Mesenchymal stem cell (in vitro differentiated cells and primary cell): ENCODE data around the gene TPGS1.

Experiments used
- DNase-seq: peaks from one replicate; pipeline ENCODE4 v3.0.0-alpha.2; 2013
- H2AFZ ChIP-seq: one replicate; pipeline ENCODE4 v1.6.1; 2013; ENCODE audit warnings: low read depth, mild to moderate bottlenecking, control low read depth, inconsistent platforms, low read length, moderate library complexity
- H2AK5ac ChIP-seq: 2 replicates; pipeline ENCODE4 v1.6.1; 2013; ENCODE audit warnings: low read length, moderate library complexity, mild to moderate bottlenecking, inconsistent platforms; ENCODE audit not compliant: severe bottlenecking
- H2BK120ac ChIP-seq: one replicate; pipeline ENCODE4 v1.6.1; 2013; ENCODE audit warnings: low read depth, mild to moderate bottlenecking, inconsistent platforms, low read length, moderate library complexity
- H2BK12ac ChIP-seq, 2 experiments: one replicate each; pipeline ENCODE4 v1.6.1; 2013; ENCODE audit warnings: inconsistent platforms in 2 of 2, low read length in 2 of 2, mild to moderate bottlenecking in 2 of 2, moderate library complexity in 2 of 2, control low read depth in 1 of 2
- H2BK15ac ChIP-seq: one replicate; pipeline ENCODE4 v1.6.1; 2013; ENCODE audit warnings: mild to moderate bottlenecking, low read depth, inconsistent platforms; ENCODE audit not compliant: poor library complexity, severe bottlenecking
- H2BK5ac ChIP-seq: 2 replicates; pipeline ENCODE4 v1.6.1; 2013; ENCODE audit warnings: low read depth, mild to moderate bottlenecking, low read length, control low read depth, inconsistent platforms; ENCODE audit not compliant: poor library complexity, severe bottlenecking
- H3K14ac ChIP-seq, 2 experiments: one replicate each; pipeline ENCODE4 v1.6.1; 2013; ENCODE audit warnings: inconsistent platforms in 2 of 2, low read length in 2 of 2, control low read depth in 1 of 2, mild to moderate bottlenecking in 1 of 2, moderate library complexity in 1 of 2
- H3K18ac ChIP-seq, 2 experiments: one replicate each; pipeline ENCODE4 v1.6.1; 2013; ENCODE audit warnings: inconsistent platforms in 2 of 2, low read length in 2 of 2, control low read depth in 1 of 2, low read depth in 1 of 2, mild to moderate bottlenecking in 1 of 2
- H3K23ac ChIP-seq, 2 experiments: one replicate each; pipeline ENCODE4 v1.6.1; 2013; ENCODE audit warnings: inconsistent platforms in 2 of 2, low read length in 2 of 2, mild to moderate bottlenecking in 2 of 2, moderate library complexity in 2 of 2, control low read depth in 1 of 2
- H3K27ac ChIP-seq: 2 replicates; pipeline ENCODE4 v1.5.1; 2013; ENCODE audit warnings: mild to moderate bottlenecking, moderate library complexity, low read length, control low read depth, inconsistent platforms; ENCODE audit not compliant: poor library complexity, severe bottlenecking
- H3K27me3 ChIP-seq, 2 experiments: 2 replicates each; pipeline versions ENCODE4 v1.6.1 to v1.7.0; 2013; ENCODE audit warnings: low read length in 2 of 2, mild to moderate bottlenecking in 2 of 2, moderate library complexity in 2 of 2, control low read depth in 1 of 2, inconsistent platforms in 1 of 2; ENCODE audit not compliant: control insufficient read depth in 1 of 2, insufficient read depth in 1 of 2
- H3K36me3 ChIP-seq, 2 experiments: 2 replicates each; pipeline versions ENCODE4 v1.6.1 to v1.7.0; 2013; ENCODE audit warnings: low read length in 2 of 2, control low read depth in 1 of 2, inconsistent platforms in 1 of 2, low read depth in 1 of 2, mild to moderate bottlenecking in 1 of 2; ENCODE audit not compliant: insufficient read depth in 2 of 2, control insufficient read depth in 1 of 2
- H3K4ac ChIP-seq, 2 experiments: one replicate each; pipeline ENCODE4 v1.6.1; 2013; ENCODE audit warnings: inconsistent platforms in 2 of 2, low read length in 2 of 2, mild to moderate bottlenecking in 2 of 2, moderate library complexity in 2 of 2, control low read depth in 1 of 2, low read depth in 1 of 2
- H3K4me1 ChIP-seq: 2 replicates; pipeline ENCODE4 v1.6.1; 2013; ENCODE audit warnings: low read depth, low read length, control low read depth; ENCODE audit not compliant: control insufficient read depth, insufficient read depth
- H3K4me2 ChIP-seq: 2 replicates; pipeline ENCODE4 v1.6.1; 2013; ENCODE audit warnings: low read length, mild to moderate bottlenecking, inconsistent platforms; ENCODE audit not compliant: poor library complexity, severe bottlenecking
- H3K4me3 ChIP-seq, 2 experiments: 2 replicates each; pipeline versions ENCODE4 v1.5.1 to v1.7.0; 2013; ENCODE audit warnings: low read length in 2 of 2, mild to moderate bottlenecking in 2 of 2, control low read depth in 1 of 2, low read depth in 1 of 2; ENCODE audit not compliant: insufficient read depth in 1 of 2
- H3K79me1 ChIP-seq: replicated peaks from 2 replicates; pipeline ENCODE4 v1.6.1; 2013; ENCODE audit warnings: mild to moderate bottlenecking, control low read depth, low read length, inconsistent platforms; ENCODE audit not compliant: poor library complexity, severe bottlenecking
- H3K9ac ChIP-seq: 2 replicates; pipeline ENCODE4 v1.7.0; 2013; ENCODE audit warnings: mild to moderate bottlenecking, low read length, moderate library complexity
- H3K9me3 ChIP-seq: 2 replicates; pipeline ENCODE4 v1.7.0; 2013; ENCODE audit warnings: mild to moderate bottlenecking, low read length; ENCODE audit not compliant: control insufficient read depth
- H4K8ac ChIP-seq: one replicate; pipeline ENCODE4 v1.6.1; 2013; ENCODE audit warnings: inconsistent platforms, mild to moderate bottlenecking, low read length, moderate library complexity
- H4K91ac ChIP-seq: one replicate; pipeline ENCODE4 v1.6.1; 2013; ENCODE audit warnings: mild to moderate bottlenecking, low read length, inconsistent platforms
- WGBS: methylation state at CpG from one replicate; pipeline ENCODE4 v1.1.7; 2013; ENCODE audit warnings: mixed read lengths; 5-methylcytosine and 5-hydroxymethylcytosine counted together

TPGS1 gene

GRCh38 chr19:513368-514165 lies 6.3 kb downstream of the TPGS1 start:
- Histone ChIP-seq H3K4ac (no peak overlapping the region), H2AK5ac (no peak overlapping the region), H3K79me1 (peaks cover 22% of the 10 kb centered on the region), H2BK120ac (no peak overlapping the region), H3K4me1 (peaks cover 37% of the 10 kb centered on the region), H3K9me3 (no peaks in the 10 kb centered on the region), H2BK12ac (no peak overlapping the region), H3K36me3 (peaks cover 14 to 37% of the 10 kb centered on the region in 2 experiments), H2AFZ (no peak overlapping the region), H3K27ac (no peak overlapping the region), H3K23ac (no peak overlapping the region), H3K14ac (no peak overlapping the region), H4K8ac (no peak overlapping the region), H2BK5ac (no peak overlapping the region), H2BK15ac (no peak overlapping the region), H3K9ac (no peak overlapping the region), H3K27me3 (no peaks in the 10 kb centered on the region), H4K91ac (peak overlapping the region; percentile 46), H3K4me2 (no peak overlapping the region), H3K4me3 (no peak overlapping the region), H3K18ac (no peak overlapping the region)
- DNase-seq: no peak
- 92% methylated on average over 10 of the region's 10 CpGs for WGBS

- no peak for DNase-seq
- Histone ChIP-seq H3K14ac (peak overlapping the region in 1 of 2 experiments; percentile 32), H4K91ac (no peak overlapping the region), H2BK12ac (no peak overlapping the region), H3K9me3 (no peaks in the 10 kb centered on the region), H4K8ac (no peak overlapping the region), H3K4ac (no peak overlapping the region), H3K27me3 (no peaks in the 10 kb centered on the region), H3K18ac (no peak overlapping the region), H2AFZ (no peak overlapping the region), H3K23ac (no peak overlapping the region), H2BK5ac (no peak overlapping the region), H3K36me3 (peaks cover 14 to 44% of the 10 kb centered on the region in 2 experiments), H2BK120ac (no peak overlapping the region), H3K79me1 (peaks cover 19% of the 10 kb centered on the region), H2AK5ac (no peak overlapping the region), H3K9ac (no peak overlapping the region), H3K4me3 (no peak overlapping the region), H3K4me1 (peaks cover 38% of the 10 kb centered on the region), H3K27ac (no peak overlapping the region), H2BK15ac (no peak overlapping the region), H3K4me2 (no peak overlapping the region)
- 97% methylated on average over 9 of the region's 9 CpGs for WGBS
Observed at GRCh38 chr19:514166-514663, 6.9 kb downstream of the TPGS1 start.

GRCh38 chr19:517721-518597 lies 10.7 kb downstream of the TPGS1 start:
- H3K23ac ChIP-seq: no peak overlapping the region
- peaks cover 24% of the 10 kb centered on the region for H3K4me1 ChIP-seq
- no peaks in the 10 kb centered on the region for H3K9me3 ChIP-seq
- H2BK120ac ChIP-seq: peak overlapping the region; percentile 98
- H3K4me3 ChIP-seq: no peak overlapping the region
- H2BK5ac ChIP-seq: peak overlapping the region; percentile 80
- peak overlapping the region; percentile 89 for H2BK15ac ChIP-seq
- H3K27ac ChIP-seq: no peak overlapping the region
- no peak overlapping the region for H2AK5ac ChIP-seq
- peak overlapping the region; percentile 82 for H4K8ac ChIP-seq
- no peaks in the 10 kb centered on the region for H3K27me3 ChIP-seq
- peak overlapping the region; percentile 98 for H4K91ac ChIP-seq
- H2BK12ac ChIP-seq: peak overlapping the region in 1 of 2 experiments; percentile 86
- H3K9ac ChIP-seq: no peak overlapping the region
- peak; percentile 92 for DNase-seq
- peaks cover 15 to 52% of the 10 kb centered on the region in 2 experiments for H3K36me3 ChIP-seq
- no peak overlapping the region for H3K4me2 ChIP-seq
- 51% methylated on average over 10 of the region's 10 CpGs for WGBS
- H3K79me1 ChIP-seq: peaks cover 14% of the 10 kb centered on the region
- no peak overlapping the region for H2AFZ ChIP-seq
- H3K14ac ChIP-seq: no peak overlapping the region
- peak overlapping the region; percentile 58 to 81 for H3K4ac ChIP-seq
- peak overlapping the region; percentile 79 to 95 for H3K18ac ChIP-seq
